Neural cell (in vitro differentiated cells): ENCODE results near the gene KAT14. TPM values are rescaled to one million over a fixed set of nuclear protein-coding genes. Genes with fewer than 3 reads are reported as not detected.

Source experiments
- H2AFZ ChIP-seq: fragments of 200-600, 300-800 bp; sonication (generic), shearing (Covaris generic); 2 replicates; pipeline ENCODE4 v1.6.0; 2014; ENCODE audit warnings: low read depth, mild to moderate bottlenecking, antibody characterized with exemption, low read length, moderate library complexity
- H3F3A ChIP-seq: fragments of 200-600 bp; shearing (Covaris generic); 2 replicates; pipeline ENCODE4 v1.6.1; 2016; ENCODE audit warnings: mild to moderate bottlenecking, moderate library complexity, mixed read lengths, antibody characterized with exemption, low read length; ENCODE audit not compliant: insufficient read depth, poor library complexity, severe bottlenecking
- H3K27ac ChIP-seq: fragments of 200-600, 300-800 bp; sonication (generic), shearing (Covaris generic); 2 replicates; pipeline ENCODE4 v1.5.1; 2014; ENCODE audit warnings: mild to moderate bottlenecking, low read length, moderate library complexity
- H3K27me3 ChIP-seq: fragments of 300-800, 200-600 bp; sonication (generic), shearing (Covaris generic); 2 replicates; pipeline ENCODE4 v1.6.0; 2014; ENCODE audit warnings: mild to moderate bottlenecking, low read depth, low read length, moderate library complexity; ENCODE audit not compliant: insufficient read depth
- H3K36me3 ChIP-seq: fragments of 300-800, 200-600 bp; sonication (generic), shearing (Covaris generic); 2 replicates; pipeline ENCODE4 v1.5.1; 2014; ENCODE audit warnings: mild to moderate bottlenecking, antibody characterized with exemption, low read length, moderate library complexity; ENCODE audit not compliant: insufficient read depth
- H3K4me2 ChIP-seq: fragments of 300-800, 200-600 bp; sonication (generic), shearing (Covaris generic); 2 replicates; pipeline ENCODE4 v1.6.0; 2014; ENCODE audit warnings: mild to moderate bottlenecking, low read length
- H3K4me3 ChIP-seq: fragments of 300-800, 200-600 bp; sonication (generic), shearing (Covaris generic); 2 replicates; pipeline ENCODE4 v1.5.1; 2014; ENCODE audit warnings: mild to moderate bottlenecking, low read length, moderate library complexity
- H3K79me2 ChIP-seq: fragments of 200-600 bp; shearing (Covaris generic); replicated peaks from 2 replicates; pipeline ENCODE4 v1.6.0; 2014; ENCODE audit warnings: mild to moderate bottlenecking, low read length, moderate library complexity; ENCODE audit not compliant: insufficient read depth
- H3K9ac ChIP-seq: fragments of 300-800, 200-600 bp; sonication (generic), shearing (Covaris generic); 2 replicates; pipeline ENCODE4 v1.6.1; 2016; ENCODE audit warnings: mild to moderate bottlenecking, low read length, mixed read lengths
- H3K9me2 ChIP-seq: fragments of 200-600 bp; shearing (Covaris generic); 2 replicates; pipeline ENCODE4 v1.6.1; 2016; ENCODE audit warnings: mild to moderate bottlenecking, low read length, mixed read lengths; ENCODE audit not compliant: insufficient read depth
- H3K9me3 ChIP-seq: fragments of 200-600, 300-800 bp; sonication (generic), shearing (Covaris generic); 2 replicates; pipeline ENCODE4 v1.6.1; 2016; ENCODE audit warnings: mild to moderate bottlenecking, mixed run types, low read length, moderate library complexity, mixed read lengths
- H4K20me1 ChIP-seq: fragments of 200-600 bp; shearing (Covaris generic); 2 replicates; pipeline ENCODE4 v1.6.1; 2016; ENCODE audit warnings: mild to moderate bottlenecking, mixed run types; ENCODE audit not compliant: insufficient read depth
- EP300 ChIP-seq: fragments of 450-650 bp; conservative IDR thresholded peaks from 2 replicates; pipeline ENCODE4 v1.6.1; 2014; ENCODE audit warnings: antibody characterized with exemption, mild to moderate bottlenecking, moderate library complexity; ENCODE audit not compliant: poor library complexity, severe bottlenecking
- EZH2 ChIP-seq: fragments of 200-600, 300-800 bp; shearing (Covaris generic), sonication (generic); IDR thresholded peaks from 2 replicates; pipeline ENCODE4 v1.6.1; 2014; ENCODE audit warnings: antibody characterized with exemption, low read length, borderline replicate concordance, mild to moderate bottlenecking; ENCODE audit not compliant: insufficient read depth, poor library complexity, severe bottlenecking
- MXI1 ChIP-seq: fragments of 450-650 bp; conservative IDR thresholded peaks from 2 replicates; pipeline ENCODE4 v1.6.1; 2014; ENCODE audit warnings: antibody characterized with exemption, mild to moderate bottlenecking; ENCODE audit not compliant: poor library complexity, severe bottlenecking
- POLR2AphosphoS5 ChIP-seq: IDR thresholded peaks from 2 replicates; pipeline ENCODE4 v1.6.1; 2012
- RAD21 ChIP-seq: fragments of 450-650 bp; conservative IDR thresholded peaks from 2 replicates; pipeline ENCODE4 v1.6.1; 2014; ENCODE audit warnings: antibody characterized with exemption, mild to moderate bottlenecking, moderate library complexity
- SMC3 ChIP-seq: fragments of 450-650 bp; conservative IDR thresholded peaks from 2 replicates; pipeline ENCODE4 v1.6.1; 2014; ENCODE audit warnings: antibody characterized with exemption, mild to moderate bottlenecking, moderate library complexity; ENCODE audit not compliant: poor library complexity
- polyA plus RNA-seq: library from polyadenylated mRNA; depleted of rRNA; stranded (reverse); fragments of >200 nt; gene quantifications from 2 replicates; pipeline ENCODE4 v1.2.3, GENCODE V29; 2014
- TF ChIP-seq, protein P1 (sequence below): fragments of 450-650 bp; IDR thresholded peaks from 2 replicates; pipeline ENCODE4 v1.5.1; 2014; ENCODE audit warnings: antibody characterized with exemption, mild to moderate bottlenecking, moderate library complexity; ENCODE audit not compliant: poor library complexity, severe bottlenecking
- TF ChIP-seq, protein P2 (sequence below): IDR thresholded peaks from 2 replicates; pipeline ENCODE4 v1.6.1; 2012; ENCODE audit warnings: borderline replicate concordance

The KAT14 gene
- polyA plus RNA-seq, 1 donor from 2014 or later = 19.3 TPM

DNA sequence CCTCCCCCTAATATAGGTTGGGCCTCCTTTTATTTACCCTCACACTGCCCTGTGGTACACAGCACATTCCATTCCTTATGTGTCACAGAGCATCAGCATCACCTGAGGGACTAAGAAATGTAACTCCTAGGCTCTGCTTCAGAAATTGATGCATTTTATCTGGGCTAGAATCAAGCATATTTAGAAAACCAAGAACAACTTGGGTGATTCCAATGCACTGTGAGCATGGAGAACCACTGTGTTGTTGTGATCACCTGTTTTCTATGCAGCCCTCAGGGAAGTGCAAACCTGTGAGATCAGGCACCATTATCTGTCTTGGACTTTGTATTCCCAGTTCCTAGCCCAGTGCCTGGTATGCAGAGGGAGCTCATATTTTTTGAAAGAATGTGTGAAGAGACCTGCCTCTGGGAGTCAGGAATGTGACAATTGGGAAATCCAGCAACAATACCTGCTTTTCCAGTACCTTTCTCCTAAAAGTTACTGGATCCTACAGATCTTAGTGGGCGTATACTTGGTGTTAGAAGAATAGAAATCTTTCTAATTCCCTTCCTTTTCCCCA lies 7.0 kb downstream of the KAT14 start:
- no peaks in the 10 kb centered on the region for H3K36me3 ChIP-seq
- no peak overlapping the region for H3K27ac ChIP-seq
- no peaks in the 10 kb centered on the region for H4K20me1 ChIP-seq
- peaks cover 14% of the 10 kb centered on the region for H3K79me2 ChIP-seq
- no peaks in the 10 kb centered on the region for H3K9me2 ChIP-seq
- no peaks in the 10 kb centered on the region for H3K27me3 ChIP-seq
- no peak overlapping the region for H3K4me2 ChIP-seq
- no peak overlapping the region for H3K4me3 ChIP-seq
- H3K9me3 ChIP-seq = no peaks in the 10 kb centered on the region
- TF ChIP-seq, protein P1, sequence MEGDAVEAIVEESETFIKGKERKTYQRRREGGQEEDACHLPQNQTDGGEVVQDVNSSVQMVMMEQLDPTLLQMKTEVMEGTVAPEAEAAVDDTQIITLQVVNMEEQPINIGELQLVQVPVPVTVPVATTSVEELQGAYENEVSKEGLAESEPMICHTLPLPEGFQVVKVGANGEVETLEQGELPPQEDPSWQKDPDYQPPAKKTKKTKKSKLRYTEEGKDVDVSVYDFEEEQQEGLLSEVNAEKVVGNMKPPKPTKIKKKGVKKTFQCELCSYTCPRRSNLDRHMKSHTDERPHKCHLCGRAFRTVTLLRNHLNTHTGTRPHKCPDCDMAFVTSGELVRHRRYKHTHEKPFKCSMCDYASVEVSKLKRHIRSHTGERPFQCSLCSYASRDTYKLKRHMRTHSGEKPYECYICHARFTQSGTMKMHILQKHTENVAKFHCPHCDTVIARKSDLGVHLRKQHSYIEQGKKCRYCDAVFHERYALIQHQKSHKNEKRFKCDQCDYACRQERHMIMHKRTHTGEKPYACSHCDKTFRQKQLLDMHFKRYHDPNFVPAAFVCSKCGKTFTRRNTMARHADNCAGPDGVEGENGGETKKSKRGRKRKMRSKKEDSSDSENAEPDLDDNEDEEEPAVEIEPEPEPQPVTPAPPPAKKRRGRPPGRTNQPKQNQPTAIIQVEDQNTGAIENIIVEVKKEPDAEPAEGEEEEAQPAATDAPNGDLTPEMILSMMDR = no peak
- TF ChIP-seq, protein P2, sequence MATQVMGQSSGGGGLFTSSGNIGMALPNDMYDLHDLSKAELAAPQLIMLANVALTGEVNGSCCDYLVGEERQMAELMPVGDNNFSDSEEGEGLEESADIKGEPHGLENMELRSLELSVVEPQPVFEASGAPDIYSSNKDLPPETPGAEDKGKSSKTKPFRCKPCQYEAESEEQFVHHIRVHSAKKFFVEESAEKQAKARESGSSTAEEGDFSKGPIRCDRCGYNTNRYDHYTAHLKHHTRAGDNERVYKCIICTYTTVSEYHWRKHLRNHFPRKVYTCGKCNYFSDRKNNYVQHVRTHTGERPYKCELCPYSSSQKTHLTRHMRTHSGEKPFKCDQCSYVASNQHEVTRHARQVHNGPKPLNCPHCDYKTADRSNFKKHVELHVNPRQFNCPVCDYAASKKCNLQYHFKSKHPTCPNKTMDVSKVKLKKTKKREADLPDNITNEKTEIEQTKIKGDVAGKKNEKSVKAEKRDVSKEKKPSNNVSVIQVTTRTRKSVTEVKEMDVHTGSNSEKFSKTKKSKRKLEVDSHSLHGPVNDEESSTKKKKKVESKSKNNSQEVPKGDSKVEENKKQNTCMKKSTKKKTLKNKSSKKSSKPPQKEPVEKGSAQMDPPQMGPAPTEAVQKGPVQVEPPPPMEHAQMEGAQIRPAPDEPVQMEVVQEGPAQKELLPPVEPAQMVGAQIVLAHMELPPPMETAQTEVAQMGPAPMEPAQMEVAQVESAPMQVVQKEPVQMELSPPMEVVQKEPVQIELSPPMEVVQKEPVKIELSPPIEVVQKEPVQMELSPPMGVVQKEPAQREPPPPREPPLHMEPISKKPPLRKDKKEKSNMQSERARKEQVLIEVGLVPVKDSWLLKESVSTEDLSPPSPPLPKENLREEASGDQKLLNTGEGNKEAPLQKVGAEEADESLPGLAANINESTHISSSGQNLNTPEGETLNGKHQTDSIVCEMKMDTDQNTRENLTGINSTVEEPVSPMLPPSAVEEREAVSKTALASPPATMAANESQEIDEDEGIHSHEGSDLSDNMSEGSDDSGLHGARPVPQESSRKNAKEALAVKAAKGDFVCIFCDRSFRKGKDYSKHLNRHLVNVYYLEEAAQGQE = no peak
- TF ChIP-seq RAD21 (no peak), EZH2 (no peak), EP300 (no peak), POLR2AphosphoS5 (no peak)
- no peaks in the 10 kb centered on the region for H3F3A ChIP-seq
- no peak overlapping the region for H2AFZ ChIP-seq
- no peak overlapping the region for H3K9ac ChIP-seq

DNA sequence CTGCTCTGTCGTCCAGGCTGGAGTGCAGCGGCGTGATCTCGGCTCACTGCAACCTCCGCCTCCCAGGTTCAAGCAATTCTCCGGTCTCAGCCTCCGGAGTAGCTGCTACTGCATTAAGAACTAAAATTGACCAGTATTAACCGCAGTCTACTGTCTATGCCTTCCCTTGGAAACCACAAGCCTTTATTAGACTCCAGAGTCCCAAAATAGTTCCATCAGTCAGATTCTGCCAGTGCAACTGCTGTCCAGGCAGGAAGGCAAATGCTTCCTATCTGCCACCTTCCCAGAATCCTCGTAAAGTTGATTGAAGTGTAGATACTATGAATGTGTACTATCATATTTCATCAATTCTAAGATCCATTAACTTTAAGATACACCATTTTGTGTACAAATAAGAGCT lies 16.7 kb downstream of the KAT14 start:
- Histone ChIP-seq H3K36me3 (peaks cover 4% of the 10 kb centered on the region), H3K79me2 (no peaks in the 10 kb centered on the region), H3K4me3 (no peak overlapping the region), H3K4me2 (no peak overlapping the region), H3K9me2 (no peaks in the 10 kb centered on the region), H3K27ac (no peak overlapping the region), H3K27me3 (no peaks in the 10 kb centered on the region), H4K20me1 (no peaks in the 10 kb centered on the region), H2AFZ (no peak overlapping the region), H3K9ac (no peak overlapping the region), H3F3A (no peaks in the 10 kb centered on the region), H3K9me3 (no peaks in the 10 kb centered on the region)
- TF ChIP-seq EP300 (no peak), SMC3 (no peak), EZH2 (no peak), MXI1 (no peak)
- TF ChIP-seq, protein P1 = no peak
